ENCODE data around the gene TNS2.

Gene TNS2

DNA sequence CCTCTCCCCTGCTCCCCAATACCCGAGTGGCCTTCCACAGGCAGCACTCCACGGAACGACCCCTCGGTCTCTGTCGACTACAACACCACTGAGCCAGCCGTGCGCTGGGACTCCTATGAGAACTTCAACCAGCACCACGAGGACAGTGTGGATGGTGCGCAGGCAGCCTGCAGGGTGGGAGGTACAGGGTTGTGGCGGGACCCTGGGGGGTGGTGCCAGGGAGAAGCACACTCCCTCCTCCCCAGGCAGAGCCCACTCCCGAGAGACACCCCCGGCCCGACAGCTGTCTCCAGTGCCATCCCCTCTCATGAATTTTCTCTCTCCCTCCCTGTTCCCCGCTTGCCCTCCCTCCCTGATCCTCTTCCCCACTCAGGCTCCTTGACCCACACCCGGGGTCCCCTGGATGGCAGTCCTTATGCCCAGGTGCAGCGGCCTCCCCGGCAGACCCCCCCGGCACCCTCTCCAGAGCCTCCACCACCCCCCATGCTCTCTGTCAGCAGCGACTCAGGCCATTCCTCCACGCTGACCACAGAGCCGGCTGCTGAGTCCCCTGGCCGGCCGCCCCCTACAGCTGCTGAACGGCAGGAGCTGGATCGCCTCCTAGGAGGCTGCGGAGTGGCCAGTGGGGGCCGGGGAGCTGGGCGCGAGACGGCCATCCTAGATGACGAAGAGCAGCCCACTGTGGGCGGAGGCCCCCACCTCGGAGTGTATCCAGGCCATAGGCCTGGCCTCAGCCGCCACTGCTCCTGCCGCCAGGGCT is 9.0 kb downstream of the TNS2 start:
- DNase-seq, result no peak

DNA sequence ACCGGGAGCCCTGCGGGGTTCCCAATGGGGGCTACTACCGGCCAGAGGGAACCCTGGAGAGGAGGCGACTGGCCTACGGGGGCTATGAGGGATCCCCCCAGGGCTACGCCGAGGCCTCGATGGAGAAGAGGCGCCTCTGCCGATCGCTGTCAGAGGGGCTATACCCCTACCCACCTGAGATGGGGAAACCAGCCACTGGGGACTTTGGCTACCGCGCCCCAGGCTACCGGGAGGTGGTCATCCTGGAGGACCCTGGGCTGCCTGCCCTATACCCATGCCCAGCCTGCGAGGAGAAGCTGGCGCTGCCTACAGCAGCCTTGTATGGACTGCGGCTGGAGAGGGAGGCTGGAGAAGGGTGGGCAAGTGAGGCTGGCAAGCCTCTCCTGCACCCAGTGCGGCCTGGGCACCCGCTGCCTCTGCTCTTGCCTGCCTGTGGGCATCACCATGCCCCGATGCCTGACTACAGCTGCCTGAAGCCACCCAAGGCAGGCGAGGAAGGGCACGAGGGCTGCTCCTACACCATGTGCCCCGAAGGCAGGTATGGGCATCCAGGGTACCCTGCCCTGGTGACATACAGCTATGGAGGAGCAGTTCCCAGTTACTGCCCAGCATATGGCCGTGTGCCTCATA is 9.7 kb downstream of the TNS2 start:
- DNase-seq, result no peak

DNA sequence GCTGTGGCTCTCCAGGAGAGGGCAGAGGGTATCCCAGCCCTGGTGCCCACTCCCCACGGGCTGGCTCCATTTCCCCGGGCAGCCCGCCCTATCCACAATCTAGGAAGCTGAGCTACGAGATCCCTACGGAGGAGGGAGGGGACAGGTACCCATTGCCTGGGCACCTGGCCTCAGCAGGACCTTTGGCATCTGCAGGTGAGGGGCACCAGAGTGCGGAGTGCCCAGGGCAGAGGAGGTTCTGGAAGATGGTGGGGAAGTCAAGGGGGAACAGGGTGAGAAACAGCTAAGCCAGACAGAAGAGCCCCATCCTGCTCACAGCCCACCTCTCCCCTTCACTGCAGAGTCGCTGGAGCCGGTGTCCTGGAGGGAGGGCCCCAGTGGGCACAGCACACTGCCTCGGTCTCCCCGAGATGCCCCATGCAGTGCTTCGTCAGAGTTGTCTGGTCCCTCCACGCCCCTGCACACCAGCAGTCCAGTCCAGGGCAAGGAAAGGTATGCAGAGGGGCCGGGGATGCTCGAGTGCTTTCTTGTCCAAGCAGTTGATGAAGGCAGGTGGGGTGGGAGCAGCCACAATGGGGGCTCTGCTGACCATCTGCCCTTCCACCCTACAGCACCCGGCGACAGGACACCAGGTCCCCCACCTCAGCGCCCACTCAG is 10.3 kb downstream of the TNS2 start:
- no peak for DNase-seq

DNA sequence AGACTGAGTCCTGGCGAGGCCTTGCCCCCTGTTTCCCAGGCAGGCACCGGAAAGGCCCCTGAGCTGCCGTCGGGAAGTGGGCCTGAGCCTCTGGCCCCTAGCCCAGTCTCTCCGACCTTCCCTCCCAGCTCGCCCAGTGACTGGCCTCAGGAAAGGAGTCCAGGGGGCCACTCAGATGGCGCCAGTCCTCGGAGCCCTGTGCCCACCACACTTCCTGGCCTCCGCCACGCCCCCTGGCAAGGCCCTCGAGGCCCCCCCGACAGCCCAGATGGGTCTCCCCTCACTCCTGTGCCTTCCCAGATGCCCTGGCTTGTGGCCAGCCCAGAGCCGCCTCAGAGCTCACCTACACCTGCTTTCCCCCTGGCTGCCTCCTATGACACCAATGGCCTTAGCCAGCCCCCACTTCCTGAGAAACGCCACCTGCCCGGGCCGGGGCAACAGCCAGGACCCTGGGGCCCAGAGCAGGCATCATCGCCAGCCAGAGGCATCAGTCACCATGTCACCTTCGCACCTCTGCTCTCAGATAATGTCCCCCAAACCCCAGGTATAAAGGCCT is 10.9 kb downstream of the TNS2 start:
- no peak for DNase-seq

DNA sequence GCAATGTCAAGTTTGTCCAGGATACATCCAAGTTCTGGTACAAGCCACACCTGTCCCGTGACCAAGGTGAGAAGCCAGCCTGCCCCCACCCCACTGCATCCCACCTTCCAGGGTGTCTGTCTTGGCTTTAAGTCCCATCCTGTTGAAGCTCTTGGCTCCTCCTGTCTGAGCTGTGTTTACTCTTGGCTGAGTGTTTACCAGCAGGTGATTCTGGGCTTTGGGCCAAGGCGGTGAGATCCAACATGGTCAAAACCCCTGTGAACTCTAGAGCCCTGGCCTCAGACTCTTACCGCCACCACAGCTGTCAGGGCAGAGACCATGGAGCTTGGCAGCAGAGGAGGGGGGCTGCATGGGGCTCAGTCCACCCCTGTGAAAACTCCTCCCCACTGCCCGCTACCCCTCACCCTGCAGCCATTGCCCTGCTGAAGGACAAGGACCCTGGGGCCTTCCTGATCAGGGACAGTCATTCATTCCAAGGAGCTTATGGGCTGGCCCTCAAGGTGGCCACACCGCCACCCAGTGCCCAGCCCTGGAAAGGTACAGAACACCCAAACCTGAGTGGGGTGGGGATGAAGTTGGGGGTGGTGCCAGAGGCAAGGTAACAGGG is 11.6 kb downstream of the TNS2 start:
- no peak for DNase-seq

DNA sequence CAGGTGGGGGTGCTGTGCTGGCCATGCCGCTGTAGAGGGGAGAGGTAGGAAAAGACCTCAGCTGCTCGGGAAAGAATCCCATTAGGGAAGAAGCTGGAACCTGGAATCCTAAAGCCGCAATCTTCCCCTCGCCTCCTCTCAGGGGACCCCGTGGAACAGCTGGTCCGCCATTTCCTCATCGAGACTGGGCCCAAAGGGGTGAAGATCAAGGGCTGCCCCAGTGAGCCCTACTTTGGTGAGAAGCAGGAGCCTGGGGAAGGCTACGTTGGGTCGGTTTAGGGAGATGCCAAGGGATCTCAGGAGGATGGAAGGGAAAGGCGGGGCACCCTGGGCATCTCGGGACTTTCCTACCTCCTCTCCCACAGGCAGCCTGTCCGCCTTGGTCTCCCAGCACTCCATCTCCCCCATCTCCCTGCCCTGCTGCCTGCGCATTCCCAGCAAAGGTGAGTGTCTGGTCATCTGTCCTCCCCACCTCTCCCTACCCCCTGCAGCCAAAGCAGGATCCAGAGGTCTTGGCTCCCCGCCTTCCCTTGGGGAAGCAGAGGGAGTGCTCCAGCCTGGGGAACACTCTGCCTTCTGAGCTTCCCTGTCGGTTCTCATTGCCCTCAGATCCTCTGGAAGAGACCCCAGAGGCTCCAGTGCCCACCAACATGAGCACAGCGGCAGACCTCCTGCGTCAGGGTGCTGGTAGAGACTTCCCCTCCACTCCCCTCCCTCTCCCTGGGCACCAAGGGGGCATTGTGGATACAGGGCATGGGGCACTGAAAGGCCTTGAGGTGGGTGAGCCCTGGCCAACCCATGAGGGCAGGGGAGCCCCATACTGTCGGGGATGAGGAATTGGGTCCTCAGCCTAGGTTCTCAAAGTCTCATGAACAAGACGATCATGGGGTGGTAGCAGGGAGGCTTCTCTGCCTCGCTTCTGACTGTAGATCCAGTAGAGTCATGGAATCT is 12.4 kb downstream of the TNS2 start:
- no peak for DNase-seq

DNA sequence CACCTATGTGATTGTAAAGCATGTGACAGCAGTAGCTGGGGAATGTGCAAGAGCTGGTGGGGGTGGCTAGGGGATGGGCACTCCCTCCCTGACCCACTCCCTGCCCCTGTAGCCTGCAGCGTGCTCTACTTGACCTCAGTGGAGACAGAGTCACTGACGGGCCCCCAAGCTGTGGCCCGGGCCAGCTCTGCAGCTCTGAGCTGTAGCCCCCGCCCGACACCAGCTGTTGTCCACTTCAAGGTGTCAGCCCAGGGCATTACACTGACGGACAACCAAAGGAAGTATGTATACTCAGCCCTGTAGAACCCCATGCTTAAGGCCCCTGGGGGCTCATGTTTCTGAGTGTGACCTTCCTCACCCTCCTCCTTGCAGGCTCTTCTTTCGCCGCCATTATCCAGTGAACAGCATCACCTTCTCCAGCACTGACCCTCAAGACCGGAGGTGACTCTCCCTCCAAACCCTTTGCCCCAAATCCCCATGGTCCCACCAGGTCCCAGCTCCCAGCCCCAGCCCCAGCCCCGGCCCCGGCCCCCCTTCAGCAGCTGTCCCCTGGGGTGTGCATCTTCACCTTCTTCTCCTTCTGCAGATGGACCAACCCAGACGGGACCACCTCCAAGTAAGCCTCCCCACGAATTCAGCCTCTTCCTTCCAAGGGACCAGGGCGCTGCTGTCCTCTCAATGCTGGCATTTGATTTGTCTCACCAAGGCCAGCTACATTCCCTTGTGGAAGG is 13.3 kb downstream of the TNS2 start:
- DNase-seq, result no peak

DNA sequence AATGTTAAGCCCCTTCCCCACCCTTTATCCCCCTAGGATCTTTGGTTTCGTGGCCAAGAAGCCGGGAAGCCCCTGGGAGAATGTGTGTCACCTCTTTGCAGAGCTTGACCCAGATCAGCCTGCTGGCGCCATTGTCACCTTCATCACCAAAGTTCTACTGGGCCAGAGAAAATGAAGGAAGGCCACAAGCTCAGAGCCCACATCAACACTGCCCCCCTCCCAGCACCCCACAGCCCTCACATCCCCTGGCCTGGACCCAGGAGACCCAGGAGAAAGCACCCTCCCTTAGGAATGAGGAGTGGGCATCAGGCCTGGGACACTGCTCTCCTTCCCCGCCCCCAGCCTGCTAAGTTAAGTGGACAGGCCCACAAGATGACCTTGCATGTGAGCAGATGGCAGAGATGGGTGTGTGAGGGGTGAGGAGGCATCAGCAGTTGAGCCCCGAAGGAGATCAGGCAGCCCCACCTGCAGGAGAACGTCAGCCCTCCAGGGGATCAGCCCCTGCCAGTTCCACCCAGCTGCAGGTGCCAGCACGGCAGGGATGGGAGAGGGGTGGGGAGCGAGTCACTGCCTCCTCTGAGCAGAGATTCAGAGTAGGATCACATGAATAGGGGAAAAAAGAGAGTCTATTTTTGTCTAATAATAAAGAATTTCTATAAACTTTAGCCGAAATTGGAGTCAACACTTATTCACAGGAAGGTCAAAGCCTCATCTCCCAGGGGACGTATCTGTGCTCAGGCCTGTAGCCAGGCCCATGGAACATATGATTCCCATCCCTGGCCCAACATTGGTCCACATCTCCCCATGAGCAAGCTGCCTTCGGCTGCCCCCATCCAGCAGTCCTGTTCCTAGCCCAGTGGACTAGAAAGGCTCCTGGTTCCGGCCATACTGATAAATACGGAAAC is 14.1 kb downstream of the TNS2 start:
- no peak for DNase-seq

DNA sequence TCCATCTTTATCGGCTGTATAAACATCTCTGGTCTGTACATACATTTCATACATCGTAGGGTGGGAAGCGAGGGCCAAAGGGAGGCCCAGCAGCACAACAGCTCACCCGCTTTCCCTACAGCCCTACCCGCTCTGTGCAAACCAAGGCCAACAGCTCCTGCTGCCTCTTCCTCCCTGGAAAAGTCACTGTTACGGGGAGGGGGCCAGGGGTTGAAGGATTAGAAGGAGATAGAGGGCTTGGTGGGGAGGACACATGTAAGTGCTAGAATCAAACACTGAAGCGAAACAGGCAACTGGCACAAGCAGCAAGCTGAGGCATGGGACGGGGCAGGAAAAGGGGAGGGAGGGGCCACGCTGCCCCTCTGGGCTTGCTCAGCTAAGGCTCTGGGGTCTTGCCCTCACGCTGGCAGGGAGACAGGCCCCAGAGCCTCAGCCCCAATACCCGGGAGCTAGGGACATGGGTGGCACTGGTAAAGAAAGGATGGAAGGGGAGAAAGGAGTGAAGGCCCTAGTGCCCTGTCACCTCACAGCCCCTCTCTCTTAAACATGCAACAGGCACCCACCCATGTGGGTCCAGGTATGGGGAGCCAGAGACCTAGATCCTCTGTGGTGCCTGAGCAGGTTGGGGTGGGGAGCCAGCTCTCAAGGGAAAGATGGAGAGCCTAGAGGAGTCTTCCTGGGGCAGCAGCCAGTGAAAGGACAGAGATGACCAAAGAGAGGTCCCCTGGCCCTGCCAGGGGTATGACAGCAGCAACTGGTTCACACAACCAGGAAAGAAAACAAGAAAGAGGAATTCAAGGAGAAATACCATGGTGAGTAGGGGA is 15.0 kb downstream of the TNS2 start:
- DNase-seq, result no peak

DNA sequence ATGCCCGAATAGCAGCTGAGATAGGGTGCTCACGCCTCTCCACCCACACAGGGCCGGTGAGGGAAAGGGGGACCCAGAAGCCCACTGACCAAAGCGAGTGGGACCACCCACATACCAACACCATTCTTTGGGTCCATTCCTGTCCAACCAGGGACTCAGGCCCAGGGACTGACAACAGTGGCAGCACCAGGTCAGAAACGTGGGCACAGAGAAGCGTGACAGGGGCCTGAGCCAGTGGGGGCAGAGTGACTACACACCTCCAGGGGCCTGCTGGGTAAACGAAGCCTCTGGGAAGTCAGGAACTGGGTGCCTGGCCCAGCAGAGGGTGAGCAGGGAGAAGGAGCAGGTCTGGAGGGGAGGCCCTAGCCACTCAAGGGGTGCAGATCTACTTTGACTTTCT is 15.6 kb downstream of the TNS2 start:
- no peak for DNase-seq

DNA sequence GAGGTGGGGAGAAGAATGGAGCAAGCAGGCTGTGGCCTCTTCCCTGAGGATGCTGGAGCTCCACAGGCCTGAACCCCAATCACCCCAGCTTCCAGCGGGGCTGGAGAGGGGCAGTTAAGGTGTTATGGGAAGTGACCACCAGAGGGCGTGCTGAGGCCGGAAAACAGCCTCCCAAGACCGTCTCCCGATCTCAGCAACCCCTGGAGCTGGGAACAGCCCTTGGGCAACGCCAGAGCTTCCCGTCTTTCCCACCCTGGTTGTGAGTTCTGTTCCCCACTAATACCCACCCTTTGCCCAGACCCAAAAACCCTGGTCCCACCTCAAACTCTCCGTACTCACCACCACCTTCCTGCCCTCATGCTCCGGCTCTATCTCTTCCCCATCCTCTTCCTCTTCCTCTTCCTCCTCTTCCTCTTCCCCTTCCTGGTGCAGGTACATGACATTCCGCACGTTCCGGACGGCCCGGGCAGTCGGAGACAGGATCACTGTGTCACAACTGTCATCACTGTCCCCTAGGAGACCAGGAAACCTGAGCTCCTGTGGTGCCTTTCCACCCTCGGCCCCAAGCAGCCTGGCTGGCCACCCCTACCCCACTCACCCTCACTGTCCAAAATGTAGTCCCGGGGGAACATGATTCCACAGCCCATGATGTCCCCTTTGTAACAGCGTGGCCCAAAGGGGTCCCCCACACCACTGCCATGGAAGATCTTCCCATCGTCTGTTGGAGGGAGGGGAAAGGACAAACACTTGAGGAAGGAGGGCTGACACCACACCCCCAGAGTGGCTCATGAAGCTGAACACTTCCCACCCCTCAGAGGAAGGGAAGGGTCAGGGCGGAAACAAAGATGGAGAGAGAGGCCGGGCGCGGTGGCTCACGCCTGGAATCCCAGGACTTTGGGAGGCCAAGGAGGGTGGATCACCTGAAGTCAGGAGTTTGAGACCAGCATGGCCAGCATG is 16.4 kb downstream of the TNS2 start:
- DNase-seq, result no peak

DNA sequence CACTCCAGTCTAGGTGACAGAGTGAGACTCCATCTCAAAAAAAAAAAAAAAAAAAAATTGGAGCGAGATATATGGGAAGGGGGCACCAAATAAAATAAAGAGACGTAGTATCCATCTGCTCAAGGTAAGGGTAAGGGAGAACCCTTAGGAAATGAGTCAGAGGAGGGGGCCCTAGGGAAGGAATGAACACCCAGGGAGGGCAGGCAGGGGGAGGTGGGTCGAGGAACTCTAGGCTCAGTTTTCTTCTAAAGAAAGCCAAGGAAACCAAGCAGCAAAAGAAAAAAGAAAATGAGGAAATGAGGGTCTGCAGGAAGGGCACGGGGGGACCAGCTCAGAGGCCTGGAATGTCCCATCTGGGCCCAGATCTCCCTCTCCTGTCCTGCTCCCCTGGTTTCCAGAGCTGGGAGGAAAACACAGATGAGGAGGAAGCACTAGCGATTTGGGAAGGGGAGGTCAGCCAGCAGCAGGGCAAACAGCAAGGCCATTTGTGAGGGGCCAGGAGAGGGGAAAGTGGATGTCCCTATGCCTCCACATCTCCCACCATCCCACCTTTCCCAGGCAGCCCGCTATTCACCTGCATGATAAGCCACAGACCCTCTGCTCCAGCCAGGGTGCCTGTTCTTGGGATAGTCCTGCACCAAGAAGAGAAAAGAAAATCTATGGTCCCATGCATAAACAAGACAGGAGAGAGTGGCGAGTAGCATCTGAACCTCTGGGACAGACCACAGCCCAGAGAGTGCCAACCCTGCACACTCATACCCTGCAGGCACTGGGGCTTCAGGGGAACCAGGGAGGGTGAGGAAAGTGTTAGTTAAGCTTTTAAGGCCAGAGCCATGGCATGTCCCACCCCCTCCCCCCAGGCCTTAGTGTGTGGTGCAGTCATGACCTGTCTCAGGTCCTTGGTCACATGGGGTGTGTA is 17.5 kb downstream of the TNS2 start:
- no peak for DNase-seq

DNA sequence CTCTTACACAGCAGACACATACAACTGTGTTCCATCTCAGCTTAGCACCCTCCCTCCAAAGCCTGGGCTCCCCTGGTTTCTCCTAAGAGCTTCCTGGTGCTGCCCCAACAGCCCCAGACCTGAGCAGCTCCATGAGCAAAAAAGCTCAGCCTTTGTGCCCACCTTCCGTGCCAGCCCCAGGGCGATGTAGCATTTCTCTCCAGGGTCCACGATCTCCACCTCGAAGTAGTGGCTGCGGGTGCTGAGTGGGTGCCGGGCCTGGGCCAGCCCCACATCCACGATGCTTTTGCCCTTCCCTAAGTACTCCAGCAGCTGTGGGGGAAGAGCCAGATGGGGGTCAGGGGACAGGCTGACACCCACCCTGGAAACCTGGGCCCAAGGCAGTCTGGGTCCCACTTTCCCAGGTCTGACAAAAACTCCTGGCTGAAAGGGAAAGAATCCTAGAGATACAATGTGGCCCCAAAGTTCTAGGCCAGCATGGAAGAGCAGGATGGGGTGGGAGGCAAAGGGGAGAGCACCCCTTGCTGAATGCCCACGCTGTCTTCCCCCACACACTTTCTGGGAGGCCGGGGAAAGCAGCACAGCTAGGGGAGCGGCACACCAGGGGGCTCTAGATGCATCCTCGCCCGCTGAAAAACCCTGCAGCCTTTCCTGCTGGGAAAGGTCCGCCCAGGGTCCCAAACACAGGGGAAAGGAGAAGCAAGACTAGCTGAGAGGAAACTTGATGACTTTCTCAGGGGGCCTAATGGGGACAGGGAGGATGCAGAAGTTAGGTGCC is 18.3 kb downstream of the TNS2 start:
- no peak for DNase-seq

DNA sequence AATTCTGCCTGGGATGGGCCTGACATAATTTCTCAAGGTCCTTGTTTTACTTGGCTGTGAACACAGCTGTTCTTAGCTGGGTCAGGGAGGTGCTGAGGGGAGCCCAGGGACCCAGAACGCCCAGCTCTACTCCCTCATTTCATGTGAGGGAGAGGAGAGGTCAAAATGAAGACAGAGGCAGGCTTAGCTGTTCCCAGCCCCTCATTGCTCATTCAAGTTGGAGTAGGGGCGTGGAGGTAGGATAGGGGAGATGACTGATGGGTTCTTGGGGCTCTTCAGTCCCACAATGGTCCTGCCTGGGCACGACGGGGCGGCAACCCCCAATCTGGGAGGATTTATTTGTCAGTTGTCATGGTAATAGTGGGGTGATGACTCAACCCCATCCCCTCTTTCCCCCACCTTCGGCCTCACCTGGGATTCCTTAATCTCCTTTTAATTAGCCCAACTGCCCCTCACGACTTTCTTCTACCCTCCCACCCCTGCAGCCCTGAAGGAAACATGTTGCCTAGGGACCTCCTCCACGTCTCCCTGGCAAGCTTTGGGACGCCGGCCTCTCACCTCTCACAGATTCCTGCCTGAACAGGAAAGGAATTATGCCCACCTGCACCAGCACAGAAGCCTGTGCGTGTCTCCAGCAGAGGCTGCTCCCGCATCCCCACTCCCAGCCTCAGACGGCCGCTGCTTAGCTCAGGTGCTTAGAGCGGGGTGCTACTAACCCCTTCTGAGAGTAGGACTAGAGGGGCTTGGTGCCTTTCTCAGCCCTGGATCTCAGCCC is 19.1 kb downstream of the TNS2 start:
- no peak for DNase-seq

DNA sequence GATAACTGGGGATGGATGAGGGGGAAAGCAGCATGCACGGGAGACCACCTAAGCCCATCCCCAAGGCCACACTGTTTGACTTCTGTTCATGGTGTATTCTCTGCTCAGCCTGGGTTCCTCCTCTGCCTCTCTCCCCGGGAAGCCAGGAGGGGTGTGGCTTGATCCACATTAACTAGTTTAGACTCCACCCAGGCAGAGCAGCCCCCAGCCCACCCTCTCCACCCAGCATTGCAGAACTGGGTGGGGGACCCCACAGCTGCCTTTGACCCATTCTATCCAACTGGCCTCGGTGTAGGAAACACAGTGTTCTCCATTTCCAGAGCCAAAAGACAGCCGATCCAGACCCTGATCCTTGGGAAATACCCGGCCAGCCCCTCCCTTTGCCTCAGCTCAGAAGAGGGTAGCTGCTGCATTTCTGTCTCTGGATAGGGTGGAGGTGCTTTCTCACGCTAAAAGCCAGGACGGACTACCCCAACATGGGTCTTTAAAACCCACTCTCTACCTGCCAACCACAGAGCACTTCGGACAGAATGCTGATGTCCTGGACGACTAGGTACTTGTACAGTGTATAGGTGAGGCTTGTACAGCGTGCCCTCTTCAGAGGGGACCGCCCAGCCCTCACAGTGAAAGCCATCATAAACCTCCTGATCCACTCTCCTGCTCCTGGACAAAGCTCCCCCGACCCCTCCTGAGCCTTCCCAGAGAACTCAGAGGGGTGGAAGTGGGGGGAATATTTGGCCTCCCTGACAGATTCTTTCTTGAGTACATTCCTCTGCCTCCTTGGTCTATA is 20.0 kb downstream of the TNS2 start:
- no peak for DNase-seq
